ENCODE data around the gene NUTM1. TPM values are rescaled to one million over a fixed set of nuclear protein-coding genes. Genes with fewer than 3 reads are reported as not detected.

NUTM1 gene
- total RNA-seq, 1 donor from 2014 or later: not detected

DNA sequence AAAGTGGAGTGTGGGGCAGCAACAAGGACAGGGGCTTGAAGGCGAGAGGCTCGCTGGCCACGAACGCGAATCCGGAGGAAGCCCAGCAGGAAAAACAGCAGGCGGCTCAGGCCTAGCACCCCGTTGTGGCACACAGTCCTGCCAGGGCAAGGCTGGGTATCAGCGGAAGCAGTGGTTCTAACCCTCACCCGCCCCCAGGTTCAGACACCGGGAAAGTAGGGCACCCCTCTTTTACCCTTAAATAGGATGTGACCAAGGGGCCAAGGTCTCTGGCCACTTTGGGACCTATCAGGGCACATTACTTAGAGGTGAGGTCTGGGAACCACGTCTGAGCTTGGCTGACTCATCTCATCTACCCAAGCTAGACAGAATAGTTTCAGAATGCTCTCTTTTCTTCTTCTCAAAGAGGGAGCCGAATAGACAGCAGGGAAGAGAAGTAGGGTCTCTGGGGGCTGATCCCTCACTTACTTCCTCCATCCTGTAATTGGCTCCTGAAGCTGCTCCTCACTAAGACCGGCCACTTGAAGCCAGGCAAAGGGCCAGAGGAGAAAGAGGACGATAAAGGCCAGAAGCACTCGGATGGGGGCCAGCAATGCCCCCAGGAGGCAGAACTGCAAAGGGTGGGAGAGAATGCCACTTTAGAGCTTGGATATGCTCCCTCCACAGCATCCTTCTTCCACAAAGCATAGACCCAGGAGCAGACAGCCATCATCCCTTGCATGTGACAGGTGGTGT is 22.1 kb downstream of the NUTM1 start:
- H3K4me3 ChIP-seq (ENCODE audit: low read depth, low read length): peak overlapping the region; percentile 92
- no peak for DNase-seq (ENCODE audit: low read depth)
- TF ChIP-seq, protein P1, sequence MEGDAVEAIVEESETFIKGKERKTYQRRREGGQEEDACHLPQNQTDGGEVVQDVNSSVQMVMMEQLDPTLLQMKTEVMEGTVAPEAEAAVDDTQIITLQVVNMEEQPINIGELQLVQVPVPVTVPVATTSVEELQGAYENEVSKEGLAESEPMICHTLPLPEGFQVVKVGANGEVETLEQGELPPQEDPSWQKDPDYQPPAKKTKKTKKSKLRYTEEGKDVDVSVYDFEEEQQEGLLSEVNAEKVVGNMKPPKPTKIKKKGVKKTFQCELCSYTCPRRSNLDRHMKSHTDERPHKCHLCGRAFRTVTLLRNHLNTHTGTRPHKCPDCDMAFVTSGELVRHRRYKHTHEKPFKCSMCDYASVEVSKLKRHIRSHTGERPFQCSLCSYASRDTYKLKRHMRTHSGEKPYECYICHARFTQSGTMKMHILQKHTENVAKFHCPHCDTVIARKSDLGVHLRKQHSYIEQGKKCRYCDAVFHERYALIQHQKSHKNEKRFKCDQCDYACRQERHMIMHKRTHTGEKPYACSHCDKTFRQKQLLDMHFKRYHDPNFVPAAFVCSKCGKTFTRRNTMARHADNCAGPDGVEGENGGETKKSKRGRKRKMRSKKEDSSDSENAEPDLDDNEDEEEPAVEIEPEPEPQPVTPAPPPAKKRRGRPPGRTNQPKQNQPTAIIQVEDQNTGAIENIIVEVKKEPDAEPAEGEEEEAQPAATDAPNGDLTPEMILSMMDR (conservative IDR thresholded peaks at IDR 0.05; ENCODE audit: low read depth, low read length): no peak

DNA sequence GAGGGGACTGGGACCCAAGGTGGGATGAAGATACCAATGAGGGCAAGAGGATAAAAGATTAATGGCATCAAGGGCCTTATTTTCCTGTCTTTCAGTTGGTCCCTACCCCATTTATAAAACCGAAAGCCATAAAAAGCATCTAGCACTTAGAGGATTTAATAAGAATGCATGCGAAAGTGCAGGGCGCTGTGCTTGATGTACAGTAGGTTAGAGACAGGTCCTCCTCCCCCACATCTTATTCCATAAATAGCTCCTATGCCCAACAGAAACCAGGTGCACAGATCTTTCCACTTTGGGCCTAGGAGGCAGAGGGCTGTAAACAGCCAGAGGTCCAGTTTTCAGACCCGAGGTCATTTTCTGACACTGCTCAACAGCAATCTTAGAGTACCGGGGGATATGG is 22.7 kb downstream of the NUTM1 start:
- TF ChIP-seq, protein P1 (conservative IDR thresholded peaks at IDR 0.05; ENCODE audit: low read depth, low read length): no peak
- DNase-seq (ENCODE audit: low read depth): no peak
- H3K4me3 ChIP-seq (ENCODE audit: low read depth, low read length): peak overlapping the region; percentile 92

DNA sequence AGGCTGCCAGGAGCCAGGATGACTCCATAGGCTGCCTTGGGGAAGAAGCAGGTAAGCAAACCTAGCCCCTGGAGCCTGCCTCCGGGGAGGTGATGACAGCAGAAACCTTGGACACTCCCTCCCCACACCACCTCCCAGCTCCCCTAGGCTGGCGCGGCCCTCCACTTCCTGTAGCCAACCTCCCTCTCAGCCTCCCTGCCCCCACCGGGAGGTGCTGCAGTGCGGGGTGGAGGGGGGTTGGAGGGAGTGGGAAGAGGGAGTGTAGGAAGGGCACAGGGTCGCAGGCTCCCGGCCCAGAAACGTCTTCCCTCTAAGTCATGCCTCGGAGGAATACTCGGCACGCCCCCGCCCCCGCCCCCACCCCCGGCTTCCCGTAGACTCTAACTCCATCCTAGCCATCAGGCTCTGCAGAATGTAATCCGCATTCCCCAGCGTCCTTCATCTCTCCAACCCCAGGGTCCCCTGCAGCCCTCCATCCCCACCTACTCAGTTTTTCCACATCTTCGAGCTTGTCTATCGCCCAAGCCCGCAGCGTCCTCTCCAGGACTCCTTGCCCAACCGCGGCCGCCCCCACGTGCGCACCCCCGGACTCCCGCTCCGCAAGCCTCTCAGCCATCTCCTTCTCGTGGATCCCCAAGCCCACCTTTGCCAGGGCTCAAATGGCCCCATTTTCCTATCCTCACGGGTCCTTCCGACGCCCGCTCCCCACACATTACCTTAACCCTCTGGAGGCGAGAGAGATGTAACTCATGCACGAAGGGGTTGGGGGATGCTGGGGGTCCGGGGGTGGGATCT is 23.4 kb downstream of the NUTM1 start:
- DNase-seq (ENCODE audit: low read depth): no peak
- TF ChIP-seq, protein P1 (conservative IDR thresholded peaks at IDR 0.05; ENCODE audit: low read depth, low read length): no peak
- H3K4me3 ChIP-seq (ENCODE audit: low read depth, low read length): peak overlapping the region; percentile 92

DNA sequence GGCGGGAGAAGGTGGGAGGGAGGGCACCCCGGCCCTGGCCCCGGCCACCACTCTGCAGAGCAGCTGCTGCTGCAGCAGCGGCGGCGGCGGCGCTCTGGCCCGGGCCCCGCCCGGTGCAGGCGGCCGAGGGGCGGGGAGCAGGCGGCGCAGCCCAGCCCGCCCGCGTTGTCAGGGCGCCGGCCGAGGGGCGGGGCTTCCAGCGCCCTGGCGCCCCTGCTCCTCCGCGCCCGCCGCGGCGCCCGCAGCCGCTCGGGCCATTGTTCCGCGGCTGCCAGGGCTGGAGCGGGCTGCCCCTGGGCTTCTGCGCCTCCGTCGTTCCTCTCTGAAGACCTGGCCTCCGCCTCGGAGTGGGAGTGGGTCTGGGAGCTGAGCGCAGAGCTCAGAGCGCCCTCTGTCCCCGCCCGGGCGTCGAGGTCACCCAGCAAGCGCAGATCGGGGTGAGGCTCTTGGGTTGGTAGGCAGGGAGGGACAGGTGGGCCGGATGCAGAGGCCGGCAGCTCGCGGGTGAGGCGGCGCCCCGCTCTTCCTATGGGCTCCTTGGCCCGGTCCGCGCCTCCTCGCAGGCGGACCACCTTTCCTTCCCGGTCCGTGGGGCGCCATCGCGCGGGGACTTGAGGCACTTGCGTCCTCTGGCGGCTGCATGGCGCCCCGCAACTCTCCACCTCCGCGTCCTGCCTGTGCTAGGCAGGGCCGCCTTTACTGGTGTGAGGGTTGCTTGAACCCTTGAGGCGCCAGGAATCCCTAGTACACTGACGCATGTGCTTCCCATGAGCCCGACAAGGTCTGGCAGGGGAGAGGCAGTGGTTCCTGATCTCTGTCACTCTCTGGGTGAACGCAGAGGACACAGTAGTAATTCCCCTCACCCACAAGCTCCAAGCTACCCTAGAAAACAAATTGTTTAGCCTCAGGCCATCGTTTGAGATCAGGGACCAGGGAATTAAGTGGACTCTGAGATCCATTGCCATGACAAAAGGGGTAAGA is 24.3 kb downstream of the NUTM1 start, which contains the start of gene LPCAT4:
TSS of gene LPCAT4 (minus strand) at position 96 of the 981 bp plus-strand sequence. CDS start 96 bp downstream, outside the sequence.
- peak; percentile 10 for DNase-seq (ENCODE audit: low read depth)
- peak within 1 kb of the TSS; percentile 92 for H3K4me3 ChIP-seq (ENCODE audit: low read depth, low read length)
- TF ChIP-seq, protein P1 (conservative IDR thresholded peaks at IDR 0.05; ENCODE audit: low read depth, low read length): peak; percentile 79

DNA sequence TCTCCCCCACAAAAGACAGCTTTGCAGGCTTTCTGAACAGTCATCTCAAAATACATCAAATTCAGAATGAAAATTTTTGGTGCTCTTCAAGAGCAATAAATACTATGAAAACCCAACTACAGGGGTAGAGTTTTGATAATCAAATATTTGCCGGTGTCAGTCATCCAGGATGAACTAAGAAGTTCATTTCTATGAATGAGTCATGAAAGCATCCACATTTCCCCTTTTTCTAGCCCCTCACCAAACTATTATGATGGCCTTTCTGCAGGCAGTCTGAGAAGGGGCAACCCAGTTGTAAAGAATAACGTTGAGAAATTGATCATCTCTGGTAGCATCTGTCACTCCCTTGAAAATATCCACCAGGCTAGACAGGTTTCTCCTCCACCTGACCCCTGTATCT is 27.0 kb downstream of the NUTM1 start:
- TF ChIP-seq, protein P1 (conservative IDR thresholded peaks at IDR 0.05; ENCODE audit: low read depth, low read length): no peak
- H3K4me3 ChIP-seq (ENCODE audit: low read depth, low read length): no peak overlapping the region
- DNase-seq (ENCODE audit: low read depth): no peak

DNA sequence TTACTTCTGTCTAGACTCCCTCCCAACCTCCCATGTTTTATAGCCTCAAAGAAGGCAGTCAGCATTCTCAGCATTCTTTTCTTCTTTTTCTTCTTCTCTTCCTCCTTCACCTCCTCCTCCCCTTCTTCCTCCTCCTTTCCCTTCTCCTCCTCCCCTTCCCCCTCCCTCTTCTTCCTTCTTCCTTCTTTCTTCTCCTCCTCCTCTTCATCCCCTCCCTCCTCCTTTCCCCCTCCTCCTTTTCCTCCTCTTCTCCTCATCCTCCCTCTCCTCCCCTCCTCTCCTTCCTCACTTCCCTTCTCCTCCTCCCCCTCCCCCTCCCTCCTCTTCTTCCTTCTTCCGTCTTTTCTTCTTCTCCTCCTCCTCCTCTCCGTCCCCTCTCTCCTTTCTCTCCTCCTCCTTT is 27.5 kb downstream of the NUTM1 start:
- TF ChIP-seq, protein P1 (conservative IDR thresholded peaks at IDR 0.05; ENCODE audit: low read depth, low read length): no peak
- no peak overlapping the region for H3K4me3 ChIP-seq (ENCODE audit: low read depth, low read length)
- DNase-seq (ENCODE audit: low read depth): no peak
